ENCODE measurements around the gene SLC22A31. TPM values are rescaled to one million over a fixed set of nuclear protein-coding genes. Genes with fewer than 3 reads are reported as not detected.

Gene SLC22A31
- total and polyA plus RNA-seq, 5 donors from 2014 or later = 0.14 TPM; not detected in 4

DNA sequence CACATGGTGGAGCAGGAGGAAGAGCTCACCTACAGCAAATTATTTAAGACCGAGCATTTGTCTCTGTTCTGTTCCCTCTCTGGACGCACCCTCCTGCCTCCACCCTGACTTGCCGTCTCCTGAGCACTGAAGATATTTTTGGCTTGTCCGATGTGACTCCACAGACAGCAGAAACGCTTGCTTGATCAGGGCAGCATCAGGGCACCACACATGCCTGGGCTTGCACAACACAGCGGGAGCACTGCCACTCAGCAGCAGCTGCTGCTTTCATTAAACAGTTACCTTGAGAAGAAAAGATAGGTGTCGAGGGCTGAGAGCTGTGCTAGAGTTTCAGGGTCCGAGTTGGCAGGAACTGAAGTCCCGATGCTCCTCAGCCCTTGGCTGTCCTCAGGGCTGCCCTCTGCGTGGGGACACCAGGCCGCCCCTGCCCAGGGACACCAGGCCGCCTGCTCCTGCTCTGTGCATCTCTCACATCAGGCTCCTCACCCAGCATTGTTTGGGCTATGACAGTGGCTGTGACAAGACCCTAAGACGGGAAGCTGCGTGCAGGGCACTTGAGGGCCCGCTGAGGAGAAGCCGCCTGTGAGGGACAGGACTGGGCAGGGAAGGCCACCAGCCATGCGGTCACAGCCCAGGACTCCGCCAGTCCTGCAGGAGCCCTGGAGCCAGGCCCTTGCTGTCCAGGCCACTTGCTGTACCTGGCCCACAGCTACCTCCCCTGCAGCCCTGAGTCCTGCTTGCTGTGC is 50.1 kb downstream of the SLC22A31 start:
- Mint-ChIP-seq H3K9me3 (peaks cover 0 to 7% (median 2%) of the 10 kb centered on the region in 7 donors), H3K4me1 (peaks cover 2 to 6% (median 4%) of the 10 kb centered on the region in 4 donors), H3K27me3 (no peaks in the 10 kb centered on the region), H3K27ac (peak overlapping the region in 1 of 3 donors; percentile 65), H3K36me3 (peaks cover 33% of the 10 kb centered on the region), H3K4me3 (peak overlapping the region in 1 of 4 donors; percentile 29)
- Histone ChIP-seq H3K36me3 (ENCODE audit: control insufficient read depth, insufficient read depth, low read length) (peaks cover 38% of the 10 kb centered on the region), H3K27ac (ENCODE audit: insufficient read depth, low read length, poor library complexity, severe bottlenecking) (no peak overlapping the region), H3K27me3 (ENCODE audit: control insufficient read depth, insufficient read depth, low read length) (no peaks in the 10 kb centered on the region), H3K4me1 (ENCODE audit: control insufficient read depth, insufficient read depth, low read length, poor library complexity, severe bottlenecking) (no peaks in the 10 kb centered on the region), H3K9me3 (ENCODE audit: control insufficient read depth in 2 of 2, low read length in 2 of 2) (no peaks in the 10 kb centered on the region), H3K4me3 (ENCODE audit: low read depth, low read length) (no peak overlapping the region)
- DNase-seq (no peak), ATAC-seq (ENCODE audit: low read depth in 2 of 2) (no peak)

DNA sequence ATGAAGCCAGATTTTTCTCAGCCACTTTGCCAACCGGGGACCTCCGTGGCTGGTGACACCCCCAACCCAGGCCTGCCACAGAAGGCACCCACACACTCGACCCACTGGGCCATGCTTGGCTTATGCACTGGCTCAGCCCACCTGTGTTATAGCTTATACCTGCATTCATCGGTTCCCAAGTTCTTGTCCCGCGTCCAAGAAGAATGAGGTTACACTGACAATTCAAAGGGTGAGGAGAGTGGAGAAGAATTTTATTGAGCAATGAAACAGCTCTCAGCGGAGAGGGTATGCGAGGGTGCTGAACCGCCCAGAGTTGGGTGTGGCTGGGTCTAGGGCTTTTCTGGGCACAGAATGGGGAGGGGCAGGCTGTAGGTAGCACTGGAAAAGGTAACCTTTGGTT is 51.0 kb downstream of the SLC22A31 start:
- Histone ChIP-seq H3K27ac (ENCODE audit: insufficient read depth, low read length, poor library complexity, severe bottlenecking) (no peak overlapping the region), H3K36me3 (ENCODE audit: control insufficient read depth, insufficient read depth, low read length) (peaks cover 40% of the 10 kb centered on the region), H3K4me1 (ENCODE audit: control insufficient read depth, insufficient read depth, low read length, poor library complexity, severe bottlenecking) (no peaks in the 10 kb centered on the region), H3K4me3 (ENCODE audit: low read depth, low read length) (no peak overlapping the region), H3K9me3 (ENCODE audit: control insufficient read depth in 2 of 2, low read length in 2 of 2) (no peaks in the 10 kb centered on the region), H3K27me3 (ENCODE audit: control insufficient read depth, insufficient read depth, low read length) (no peaks in the 10 kb centered on the region)
- no peak overlapping the region for H3K4me3 Mint-ChIP-seq
- H3K36me3 Mint-ChIP-seq = peaks cover 33% of the 10 kb centered on the region
- ATAC-seq (ENCODE audit: low read depth in 2 of 2) (no peak), DNase-seq (no peak)
- peaks cover 2 to 6% (median 4%) of the 10 kb centered on the region in 4 donors for H3K4me1 Mint-ChIP-seq
- peaks cover 0 to 7% (median 2%) of the 10 kb centered on the region in 7 donors for H3K9me3 Mint-ChIP-seq
- H3K27ac Mint-ChIP-seq = no peak overlapping the region
- H3K27me3 Mint-ChIP-seq = no peaks in the 10 kb centered on the region

DNA sequence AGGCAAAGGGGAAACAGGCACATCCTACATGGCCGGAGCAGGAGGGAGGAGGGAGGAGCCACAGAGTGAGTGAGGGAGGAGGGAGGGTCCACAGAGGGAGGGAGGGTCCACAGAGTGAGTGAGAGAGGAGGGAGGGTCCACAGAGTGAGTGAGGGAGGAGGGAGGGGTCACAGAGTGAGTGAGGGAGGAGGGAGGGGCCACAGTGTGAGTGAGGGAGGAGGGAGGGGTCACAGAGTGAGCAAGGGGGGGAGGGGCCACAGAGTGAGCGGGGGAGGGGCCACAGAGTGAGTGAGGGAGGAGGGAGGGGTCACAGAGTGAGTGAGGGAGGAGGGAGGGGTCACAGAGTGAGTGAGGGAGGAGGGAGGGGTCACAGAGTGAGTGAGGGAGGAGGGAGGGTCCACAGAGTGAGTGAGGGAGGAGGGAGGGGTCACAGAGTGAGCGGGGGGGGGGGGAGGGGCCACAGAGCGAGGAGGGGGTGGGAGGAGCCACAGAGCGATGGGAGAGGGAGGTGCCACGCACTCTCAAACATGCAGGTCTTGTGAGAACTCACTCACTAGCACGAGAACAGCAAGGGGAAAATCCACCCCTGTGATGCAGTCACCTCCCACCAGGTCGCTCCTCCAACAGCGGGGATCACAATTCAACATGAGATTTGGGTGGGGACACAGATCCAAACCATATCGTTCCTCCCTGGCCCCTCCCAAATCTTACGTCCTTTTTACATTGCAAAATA is 53.1 kb downstream of the SLC22A31 start:
- peaks cover 2 to 6% (median 4%) of the 10 kb centered on the region in 4 donors for H3K4me1 Mint-ChIP-seq
- no peaks in the 10 kb centered on the region for H3K9me3 ChIP-seq (ENCODE audit: control insufficient read depth in 2 of 2, low read length in 2 of 2)
- no peaks in the 10 kb centered on the region for H3K27me3 ChIP-seq (ENCODE audit: control insufficient read depth, insufficient read depth, low read length)
- ATAC-seq (ENCODE audit: low read depth in 2 of 2) = no peak
- no peaks in the 10 kb centered on the region for H3K4me1 ChIP-seq (ENCODE audit: control insufficient read depth, insufficient read depth, low read length, poor library complexity, severe bottlenecking)
- DNase-seq = no peak
- H3K27me3 Mint-ChIP-seq = no peaks in the 10 kb centered on the region
- H3K4me3 Mint-ChIP-seq = no peak overlapping the region
- H3K9me3 Mint-ChIP-seq = peaks cover 0 to 7% (median 2%) of the 10 kb centered on the region in 7 donors
- H3K36me3 ChIP-seq (ENCODE audit: control insufficient read depth, insufficient read depth, low read length) = peaks cover 40% of the 10 kb centered on the region
- peaks cover 33% of the 10 kb centered on the region for H3K36me3 Mint-ChIP-seq
- no peak overlapping the region for H3K4me3 ChIP-seq (ENCODE audit: low read depth, low read length)
- no peak overlapping the region for H3K27ac ChIP-seq (ENCODE audit: insufficient read depth, low read length, poor library complexity, severe bottlenecking)
- H3K27ac Mint-ChIP-seq = peak overlapping the region in 1 of 3 donors; percentile 33

GRCh38 chr16:89146211-89147005 is 53.9 kb downstream of the SLC22A31 start:
- H3K27ac Mint-ChIP-seq = peak overlapping the region in 1 of 3 donors; percentile 78
- H3K36me3 ChIP-seq (ENCODE audit: control insufficient read depth, insufficient read depth, low read length) = peaks cover 38% of the 10 kb centered on the region

More at GRCh38 chr16:89146211-89147005, 53.9 kb downstream of the SLC22A31 start:
- H3K4me3 ChIP-seq (ENCODE audit: low read depth, low read length) = no peak overlapping the region
- H3K36me3 Mint-ChIP-seq = peaks cover 30% of the 10 kb centered on the region
- no peaks in the 10 kb centered on the region for H3K9me3 ChIP-seq (ENCODE audit: control insufficient read depth in 2 of 2, low read length in 2 of 2)
- H3K4me1 ChIP-seq (ENCODE audit: control insufficient read depth, insufficient read depth, low read length, poor library complexity, severe bottlenecking) = no peaks in the 10 kb centered on the region
- peaks cover 0 to 7% (median 2%) of the 10 kb centered on the region in 7 donors for H3K9me3 Mint-ChIP-seq
- DNase-seq (no peak), ATAC-seq (ENCODE audit: low read depth in 2 of 2) (no peak)
- H3K4me1 Mint-ChIP-seq = peaks cover 2 to 6% (median 4%) of the 10 kb centered on the region in 4 donors
- H3K27ac ChIP-seq (ENCODE audit: insufficient read depth, low read length, poor library complexity, severe bottlenecking) = no peak overlapping the region
- no peak overlapping the region for H3K4me3 Mint-ChIP-seq
- H3K27me3 Mint-ChIP-seq = no peaks in the 10 kb centered on the region
- H3K27me3 ChIP-seq (ENCODE audit: control insufficient read depth, insufficient read depth, low read length) = no peaks in the 10 kb centered on the region

Other genes starting within 250 kb of the SLC22A31 start
- 1.3 TPM for gene CBFA2T3, start 223.3 kb downstream of the SLC22A31 start, total RNA-seq
- under 1 TPM in 1 of 4 donors, not detected in 3; 0.25 TPM for gene CBFA2T3, start 223.3 kb downstream of the SLC22A31 start, polyA plus RNA-seq
- 56.3 TPM for gene ACSF3, start 106.7 kb downstream of the SLC22A31 start, total RNA-seq
- gene ACSF3, start 106.7 kb downstream of the SLC22A31 start, polyA plus RNA-seq = 10 to 100 TPM; 24.1 to 32.8 (median 27.8) TPM
- gene CDH15, start 28.8 kb downstream of the SLC22A31 start, total RNA-seq = 0.17 TPM
- gene CDH15, start 28.8 kb downstream of the SLC22A31 start, polyA plus RNA-seq = not detected
- 7.9 TPM for gene ZNF778, start 17.2 kb upstream of the SLC22A31 start, total RNA-seq
- gene ZNF778, start 17.2 kb upstream of the SLC22A31 start, polyA plus RNA-seq = 1 to 10 TPM; 3.3 to 4.9 (median 3.9) TPM

Measured in CD4-positive, CD25-positive, alpha-beta regulatory T cell (primary cell).